Kidney epithelial cell (primary cell): Measurements from ENCODE around the gene YY1. TPM values are rescaled to one million over a fixed set of nuclear protein-coding genes. Genes with fewer than 3 reads are reported as not detected.

Experiments used
- DNase-seq: peaks from one replicate; pipeline ENCODE4 v3.0.0-alpha.2; 2010; ENCODE audit warnings: low read depth
- H3K27me3 ChIP-seq: 2 replicates; pipeline ENCODE4 v1.6.0; 2011; ENCODE audit warnings: low read length; ENCODE audit not compliant: control insufficient read depth, insufficient read depth
- H3K36me3 ChIP-seq: 2 replicates; pipeline ENCODE4 v1.5.1; 2011; ENCODE audit warnings: low read length; ENCODE audit not compliant: control insufficient read depth, insufficient read depth
- H3K4me3 ChIP-seq: 2 replicates; pipeline ENCODE4 v1.5.1; 2011; ENCODE audit warnings: low read depth, mild to moderate bottlenecking, control low read depth, low read length
- CTCF ChIP-seq: IDR thresholded peaks from 2 replicates; pipeline ENCODE4 v1.5.1; 2011; ENCODE audit warnings: mild to moderate bottlenecking, moderate library complexity, low read length, control low read depth, inconsistent platforms; ENCODE audit not compliant: insufficient read depth, poor library complexity, severe bottlenecking
- total RNA-seq: library from RNA; depleted of rRNA; stranded (reverse); fragments of >200 nt; gene quantifications from 2 replicates; pipeline ENCODE4 v1.2.3, GENCODE V29; 2015

YY1 gene
- total RNA-seq, 1 donor from 2014 or later, result 40.9 TPM

GRCh38 chr14:100239211-100239839 lies 381 bp downstream of the YY1 start:
- Histone ChIP-seq H3K4me3 (peak overlapping the region; percentile 87), H3K36me3 (no peaks in the 10 kb centered on the region), H3K27me3 (no peaks in the 10 kb centered on the region)
- no peak for TF ChIP-seq CTCF
- DNase-seq, result no peak

GRCh38 chr14:100239840-100240667 lies 1.1 kb downstream of the YY1 start:
- Histone ChIP-seq H3K27me3 (no peaks in the 10 kb centered on the region), H3K4me3 (peak overlapping the region; percentile 87), H3K36me3 (no peaks in the 10 kb centered on the region)
- no peak for DNase-seq
- TF ChIP-seq CTCF, result peak; percentile 30

GRCh38 chr14:100240668-100241032 lies 1.7 kb downstream of the YY1 start:
- DNase-seq, result peak; percentile 49
- Histone ChIP-seq H3K36me3 (no peaks in the 10 kb centered on the region), H3K27me3 (no peaks in the 10 kb centered on the region), H3K4me3 (peak overlapping the region; percentile 87)
- no peak for TF ChIP-seq CTCF

- no peaks in the 10 kb centered on the region for H3K36me3 ChIP-seq
- DNase-seq, result no peak
- H3K4me3 ChIP-seq, result peak overlapping the region; percentile 87
- no peak for TF ChIP-seq CTCF
- H3K27me3 ChIP-seq, result no peaks in the 10 kb centered on the region
Measured at GRCh38 chr14:100241279-100241678, 2.3 kb downstream of the YY1 start.

GRCh38 chr14:100243020-100243419 lies 4.1 kb downstream of the YY1 start:
- Histone ChIP-seq H3K36me3 (no peaks in the 10 kb centered on the region), H3K27me3 (no peaks in the 10 kb centered on the region), H3K4me3 (no peak overlapping the region)
- TF ChIP-seq CTCF, result no peak
- DNase-seq, result no peak
